DND-41 (cell line): Measurements from ENCODE around the gene C1orf116.

ENCODE experiments used
- EZH2 ChIP-seq: IDR thresholded peaks from 3 replicates; pipeline ENCODE4 v1.6.1; 2012; ENCODE audit warnings: borderline replicate concordance, low read depth, mild to moderate bottlenecking, moderate library complexity, low read length, inconsistent platforms; ENCODE audit not compliant: severe bottlenecking
- TF ChIP-seq, protein P1 (sequence below): IDR thresholded peaks from 2 replicates; pipeline ENCODE4 v1.5.1; 2012; ENCODE audit warnings: borderline replicate concordance, low read length, moderate library complexity, mild to moderate bottlenecking; ENCODE audit not compliant: poor library complexity, severe bottlenecking; ENCODE audit errors: extremely low read depth

- TF ChIP-seq, protein P1, sequence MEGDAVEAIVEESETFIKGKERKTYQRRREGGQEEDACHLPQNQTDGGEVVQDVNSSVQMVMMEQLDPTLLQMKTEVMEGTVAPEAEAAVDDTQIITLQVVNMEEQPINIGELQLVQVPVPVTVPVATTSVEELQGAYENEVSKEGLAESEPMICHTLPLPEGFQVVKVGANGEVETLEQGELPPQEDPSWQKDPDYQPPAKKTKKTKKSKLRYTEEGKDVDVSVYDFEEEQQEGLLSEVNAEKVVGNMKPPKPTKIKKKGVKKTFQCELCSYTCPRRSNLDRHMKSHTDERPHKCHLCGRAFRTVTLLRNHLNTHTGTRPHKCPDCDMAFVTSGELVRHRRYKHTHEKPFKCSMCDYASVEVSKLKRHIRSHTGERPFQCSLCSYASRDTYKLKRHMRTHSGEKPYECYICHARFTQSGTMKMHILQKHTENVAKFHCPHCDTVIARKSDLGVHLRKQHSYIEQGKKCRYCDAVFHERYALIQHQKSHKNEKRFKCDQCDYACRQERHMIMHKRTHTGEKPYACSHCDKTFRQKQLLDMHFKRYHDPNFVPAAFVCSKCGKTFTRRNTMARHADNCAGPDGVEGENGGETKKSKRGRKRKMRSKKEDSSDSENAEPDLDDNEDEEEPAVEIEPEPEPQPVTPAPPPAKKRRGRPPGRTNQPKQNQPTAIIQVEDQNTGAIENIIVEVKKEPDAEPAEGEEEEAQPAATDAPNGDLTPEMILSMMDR: no peak
- TF ChIP-seq EZH2: no peak
Observed at GRCh38 chr1:207034998-207035397, 2.4 kb upstream of the C1orf116 start.
